Astrocyte (in vitro differentiated cells and primary cell): ENCODE results near the gene LOC128125822.
"Not testable (repeated sequence)": the region's sequence is repeated elsewhere in the genome, so short reads cannot be mapped to it uniquely, and the experiment has no call there.

Source experiments
- DNase-seq: peaks from one replicate; pipeline ENCODE4 v3.0.0-alpha.2; 2010; ENCODE audit warnings: low read depth
- FAIRE-seq: peaks from 2 replicates; lab custom pipeline; 2011; peaks lifted over from hg19 to GRCh38; lab: Jason Lieb, UNC
- H2AFZ ChIP-seq: 2 replicates; pipeline ENCODE4 v1.6.0; 2012; ENCODE audit warnings: low read depth, low read length, inconsistent platforms
- H3K27ac ChIP-seq: 2 replicates; pipeline ENCODE4 v1.5.1; 2011; ENCODE audit warnings: low read depth, low read length, inconsistent platforms
- H3K27me3 ChIP-seq: 2 replicates; pipeline ENCODE4 v1.6.0; 2011; ENCODE audit warnings: low read length, inconsistent platforms; ENCODE audit not compliant: insufficient read depth
- H3K36me3 ChIP-seq: 2 replicates; pipeline ENCODE4 v1.5.1; 2011; ENCODE audit warnings: low read length, inconsistent platforms; ENCODE audit not compliant: insufficient read depth
- H3K4me1 ChIP-seq: 2 replicates; pipeline ENCODE4 v1.5.1; 2011; ENCODE audit warnings: low read length, inconsistent platforms; ENCODE audit not compliant: insufficient read depth
- H3K4me2 ChIP-seq: 2 replicates; pipeline ENCODE4 v1.6.0; 2012; ENCODE audit warnings: low read length, inconsistent platforms
- H3K4me3 ChIP-seq: 2 replicates; pipeline ENCODE4 v1.5.1; 2011; ENCODE audit warnings: low read depth, mild to moderate bottlenecking, low read length, inconsistent platforms; ENCODE audit not compliant: insufficient read depth
- H3K79me2 ChIP-seq: 2 replicates; pipeline ENCODE4 v1.6.0; 2012; ENCODE audit warnings: mild to moderate bottlenecking, low read length, inconsistent platforms; ENCODE audit not compliant: insufficient read depth
- H3K9ac ChIP-seq: 2 replicates; pipeline ENCODE4 v1.6.0; 2012; ENCODE audit warnings: mild to moderate bottlenecking, low read length, inconsistent platforms
- H3K9me3 ChIP-seq: 2 replicates; pipeline ENCODE4 v1.5.1; 2012; ENCODE audit warnings: low read depth, mild to moderate bottlenecking, low read length, inconsistent platforms; ENCODE audit not compliant: insufficient read depth
- H4K20me1 ChIP-seq: 2 replicates; pipeline ENCODE4 v1.6.0; 2012; ENCODE audit warnings: low read length, inconsistent platforms; ENCODE audit not compliant: insufficient read depth
- H3K27ac Mint-ChIP-seq: one replicate; pipeline ENCODE4 v1.8.0; 2021; ENCODE audit warnings: mild to moderate bottlenecking, mixed read lengths; ENCODE audit not compliant: unreplicated experiment
- H3K27me3 Mint-ChIP-seq: one replicate; pipeline ENCODE4 v1.8.0; 2021; ENCODE audit warnings: low read depth, mixed read lengths; ENCODE audit not compliant: unreplicated experiment
- H3K36me3 Mint-ChIP-seq: one replicate; pipeline ENCODE4 v1.8.0; 2021; ENCODE audit warnings: low read depth, mixed read lengths; ENCODE audit not compliant: unreplicated experiment
- H3K4me1 Mint-ChIP-seq: one replicate; pipeline ENCODE4 v1.8.0; 2021; ENCODE audit warnings: low read depth, mixed read lengths; ENCODE audit not compliant: unreplicated experiment
- H3K4me3 Mint-ChIP-seq: one replicate; pipeline ENCODE4 v1.8.0; 2021; ENCODE audit warnings: mild to moderate bottlenecking, moderate library complexity, mixed read lengths; ENCODE audit not compliant: unreplicated experiment
- H3K9me3 Mint-ChIP-seq: one replicate; pipeline ENCODE4 v1.8.0; 2021; ENCODE audit warnings: mild to moderate bottlenecking, mixed read lengths; ENCODE audit not compliant: unreplicated experiment
- CTCF ChIP-seq: IDR thresholded peaks from 2 replicates; pipeline ENCODE4 v1.5.1; 2011; ENCODE audit warnings: low read depth, mild to moderate bottlenecking, inconsistent platforms, low read length, moderate library complexity; ENCODE audit not compliant: insufficient read depth
- EZH2 ChIP-seq: IDR thresholded peaks from 2 replicates; pipeline ENCODE4 v1.6.1; 2012; ENCODE audit warnings: mild to moderate bottlenecking, low read length, inconsistent platforms; ENCODE audit not compliant: insufficient read depth

Gene LOC128125822

GRCh38 chr6:63572044-63572746 is at the start of gene LOC128125822, which contains the start of gene PTP4A1:
LOC128125822 (plus strand) TSS chr6:63572480.
PTP4A1 (plus strand) TSS chr6:63572480; CDS start chr6:63576881, 4,401 bp downstream.
- peaks cover 11% of the 10 kb centered on the region for H3K36me3 ChIP-seq
- H3K27me3 ChIP-seq, result no peaks in the 10 kb centered on the region
- FAIRE-seq (no peak), DNase-seq (peak; percentile 92)
- Mint-ChIP-seq H3K27me3 (no peaks in the 10 kb centered on the region), H3K9me3 (no peaks in the 10 kb centered on the region), H3K4me1 (peaks cover 20% of the 10 kb centered on the region), H3K4me3 (peak within 1 kb of the TSS; percentile 100), H3K27ac (peak within 1 kb of the TSS; percentile 98), H3K36me3 (peaks cover 5% of the 10 kb centered on the region)
- peaks cover 49% of the 10 kb centered on the region for H3K79me2 ChIP-seq
- peak within 1 kb of the TSS; percentile 80 for H3K4me3 ChIP-seq
- peak within 1 kb of the TSS; percentile 98 for H3K9ac ChIP-seq
- H3K4me2 ChIP-seq, result peak within 1 kb of the TSS; percentile 89
- peak within 1 kb of the TSS; percentile 90 for H2AFZ ChIP-seq
- TF ChIP-seq EZH2 (no peak), CTCF (no peak)
- no peaks in the 10 kb centered on the region for H3K9me3 ChIP-seq
- peaks cover 14% of the 10 kb centered on the region for H3K4me1 ChIP-seq
- peaks cover 36% of the 10 kb centered on the region for H4K20me1 ChIP-seq
- H3K27ac ChIP-seq, result peak within 1 kb of the TSS; percentile 97

- H3K9me3 Mint-ChIP-seq, H3K27ac ChIP-seq, H3K4me3 Mint-ChIP-seq, H3K27me3 ChIP-seq, H3K4me3 ChIP-seq, H3K36me3 ChIP-seq, H3K4me2 ChIP-seq, H3K9me3 ChIP-seq, H3K9ac ChIP-seq, H2AFZ ChIP-seq, H3K4me1 Mint-ChIP-seq, H3K27me3 Mint-ChIP-seq, H3K36me3 Mint-ChIP-seq, H3K4me1 ChIP-seq, FAIRE-seq, H3K79me2 ChIP-seq, DNase-seq, H4K20me1 ChIP-seq: not testable (repeated sequence)
- peak overlapping the region; percentile 42 for H3K27ac Mint-ChIP-seq
Measured at GRCh38 chr6:63522911-63523287, 49.4 kb upstream of the LOC128125822 start.

- DNase-seq (no peak), FAIRE-seq (no peak)
- H3K36me3 ChIP-seq, result no peaks in the 10 kb centered on the region
- no peaks in the 10 kb centered on the region for H3K79me2 ChIP-seq
- peaks cover 16% of the 10 kb centered on the region for H3K4me1 Mint-ChIP-seq
- H3K27me3 ChIP-seq, result no peaks in the 10 kb centered on the region
- H3K4me3 ChIP-seq, result no peak overlapping the region
- H3K27me3 Mint-ChIP-seq, result no peaks in the 10 kb centered on the region
- no peak overlapping the region for H3K27ac Mint-ChIP-seq
- H3K36me3 Mint-ChIP-seq, result no peaks in the 10 kb centered on the region
- H2AFZ ChIP-seq, result no peak overlapping the region
- no peak overlapping the region for H3K9ac ChIP-seq
- H3K4me2 ChIP-seq, result no peak overlapping the region
- H3K4me1 ChIP-seq, result peaks cover 9% of the 10 kb centered on the region
- TF ChIP-seq EZH2, result no peak
- TF ChIP-seq CTCF, result no peak
- no peak overlapping the region for H3K4me3 Mint-ChIP-seq
- no peaks in the 10 kb centered on the region for H3K9me3 ChIP-seq
- H3K27ac ChIP-seq, result no peak overlapping the region
- H3K9me3 Mint-ChIP-seq, result no peaks in the 10 kb centered on the region
- H4K20me1 ChIP-seq, result no peaks in the 10 kb centered on the region
Measured at GRCh38 chr6:63523630-63524029, 48.6 kb upstream of the LOC128125822 start.
